K562 (cell line): ENCODE results near the gene TTC31. TPM values are rescaled to one million over a fixed set of nuclear protein-coding genes. Genes with fewer than 3 reads are reported as not detected.

Experiments
- CREBBP ChIP-seq: IDR thresholded peaks from one replicate; pipeline ENCODE4 v1.6.1; 2012; ENCODE audit warnings: low read depth, mild to moderate bottlenecking, control low read depth, inconsistent platforms, low read length
- HDAC1 ChIP-seq, 2 experiments: fragments of 450-650 bp; IDR thresholded peaks; 2 replicates each; pipeline ENCODE4 v1.6.1; 2016 to 2017; ENCODE audit warnings: inconsistent platforms in 1 of 2, mild to moderate bottlenecking in 1 of 2, moderate library complexity in 1 of 2
- MCM7 ChIP-seq, 2 experiments: fragments of 450-650 bp; IDR thresholded peaks; 2 replicates each; pipeline ENCODE4 v1.6.1; 2016 to 2018
- NCOA4 ChIP-seq: fragments of 450-650 bp; IDR thresholded peaks from 2 replicates; pipeline ENCODE4 v1.6.1; 2018; ENCODE audit warnings: mild to moderate bottlenecking; ENCODE audit not compliant: partially characterized antibody
- NR3C1 ChIP-seq: sonication (generic); formaldehyde crosslinking; IDR thresholded peaks from 2 replicates; pipeline ENCODE4 v1.8.1; 2022; ENCODE audit warnings: missing genetic modification reagents
- POLR2A ChIP-seq: fragments of 450-650 bp; conservative IDR thresholded peaks from 2 replicates; pipeline ENCODE4 v1.6.1; 2016
- POLR2G ChIP-seq: fragments of 200-400 bp; formaldehyde crosslinking; IDR thresholded peaks from 2 replicates; pipeline ENCODE4 v1.6.1; 2017; ENCODE audit warnings: low read depth, mild to moderate bottlenecking, antibody characterized with exemption, low read length, moderate library complexity
- PRPF4 ChIP-seq: fragments of 200-400 bp; formaldehyde crosslinking; IDR thresholded peaks from one replicate; pipeline ENCODE4 v1.6.1; 2017; ENCODE audit warnings: low read length, low read depth, mild to moderate bottlenecking; ENCODE audit not compliant: insufficient read depth, poor library complexity, severe bottlenecking
- RBFOX2 ChIP-seq: fragments of 200-400 bp; formaldehyde crosslinking; IDR thresholded peaks from 2 replicates; pipeline ENCODE4 v1.6.1; 2017; ENCODE audit warnings: low read depth, mild to moderate bottlenecking, low read length, moderate library complexity
- SRF ChIP-seq, 2 experiments: fragments of 250-450, 450-650 bp in 1 of 2; sonication (Bioruptor Pico) in 1 of 2; sonication (generic) in 1 of 2; formaldehyde crosslinking; IDR thresholded peaks; 2 replicates each; pipeline versions ENCODE4 v1.5.0 to v1.5.1; 2020 to 2022; ENCODE audit warnings: mild to moderate bottlenecking in 1 of 2, missing genetic modification reagents in 1 of 2
- SRSF3 ChIP-seq: fragments of 200-400 bp; formaldehyde crosslinking; IDR thresholded peaks from 2 replicates; pipeline ENCODE4 v1.6.1; 2016; ENCODE audit warnings: mild to moderate bottlenecking, low read length, moderate library complexity; ENCODE audit not compliant: insufficient read depth
- ZBTB7A ChIP-seq: IDR thresholded peaks from 2 replicates; pipeline ENCODE4 v1.6.1; 2011; ENCODE audit warnings: low read depth, mild to moderate bottlenecking, low read length, moderate library complexity, borderline replicate concordance; ENCODE audit not compliant: control insufficient read depth
- ZNF263 ChIP-seq: sonication (generic); formaldehyde crosslinking; IDR thresholded peaks from 2 replicates; pipeline ENCODE4 v1.8.0; 2022; ENCODE audit warnings: mild to moderate bottlenecking, missing genetic modification reagents, borderline replicate concordance
- ZNF778 ChIP-seq: fragments of 450-650 bp; formaldehyde crosslinking; IDR thresholded peaks from 2 replicates; pipeline ENCODE4 v1.4.0; 2020; ENCODE audit warnings: mild to moderate bottlenecking, moderate library complexity
- ZNF780A ChIP-seq: fragments of 250-450 bp; sonication (Bioruptor Pico); IDR thresholded peaks from 2 replicates; pipeline ENCODE4 v1.5.0; 2021; ENCODE audit warnings: mild to moderate bottlenecking
- polyA plus RNA-seq, 8 experiments: library from polyadenylated mRNA; depleted of rRNA in 4 of 8; stranded (reverse) in 5 of 8; unstranded in 3 of 8; fragments of >200 nt; fragmentation: Nextera tagmentation in 2 of 8; fragmentation: Illumina TruSeq in 1 of 8; extraction: Ambion mirVana in 2 of 8; extraction: Trizol in 1 of 8; gene quantifications; 2 replicates each; pipeline versions ENCODE4 v1.2.1 to v1.2.3, GENCODE V29; 2011 to 2014; ENCODE audit warnings: inconsistent platforms in 1 of 8, missing spikeins in 1 of 8
- total RNA-seq, 7 experiments: library from RNA; depleted of rRNA in 6 of 7; stranded (reverse); fragments of >200 nt in 6 of 7; fragmentation: Illumina TruSeq in 2 of 7; extraction: Trizol in 2 of 7; gene quantifications; 2 replicates each; pipeline versions ENCODE4 v1.2.1 to v1.2.3, GENCODE V29; 2011 to 2021; ENCODE audit warnings: low replicate concordance in 1 of 7
- TF ChIP-seq, protein P1 (sequence below): fragments of 450-650 bp; IDR thresholded peaks from 2 replicates; pipeline ENCODE4 v1.6.1; 2017; ENCODE audit warnings: antibody characterized with exemption
- TF ChIP-seq, protein P2 (sequence below): sonication (generic); formaldehyde crosslinking; IDR thresholded peaks from 2 replicates; pipeline ENCODE4 v1.8.1; 2023; ENCODE audit warnings: mild to moderate bottlenecking, missing genetic modification reagents
- TF ChIP-seq, protein P3 (sequence below), 3 experiments: IDR thresholded peaks in 2 of 3; conservative IDR thresholded peaks in 1 of 3; 2 replicates each; pipeline ENCODE4 v1.5.1; 2011 to 2012; ENCODE audit warnings: low read length in 3 of 3, mild to moderate bottlenecking in 3 of 3, control low read depth in 2 of 3, improper control_type of control experiment in 1 of 3, inconsistent platforms in 1 of 3, low read depth in 1 of 3, mixed read lengths in 1 of 3, moderate library complexity in 1 of 3; ENCODE audit not compliant: insufficient read depth in 2 of 3
- TF ChIP-seq, protein P4 (sequence below): fragments of 200-800 bp; sonication (Bioruptor generic); IDR thresholded peaks from 2 replicates; pipeline ENCODE4 v1.6.1; 2017; ENCODE audit warnings: missing genetic modification characterization, missing compliant biosample characterization

The TTC31 gene
- total and polyA plus RNA-seq, 9 of the 15 experiments (the other 6 are each of a cell fraction or from before 2014, with no cell fraction given), result 4.7 to 30.5 (median 15.9) TPM

DNA sequence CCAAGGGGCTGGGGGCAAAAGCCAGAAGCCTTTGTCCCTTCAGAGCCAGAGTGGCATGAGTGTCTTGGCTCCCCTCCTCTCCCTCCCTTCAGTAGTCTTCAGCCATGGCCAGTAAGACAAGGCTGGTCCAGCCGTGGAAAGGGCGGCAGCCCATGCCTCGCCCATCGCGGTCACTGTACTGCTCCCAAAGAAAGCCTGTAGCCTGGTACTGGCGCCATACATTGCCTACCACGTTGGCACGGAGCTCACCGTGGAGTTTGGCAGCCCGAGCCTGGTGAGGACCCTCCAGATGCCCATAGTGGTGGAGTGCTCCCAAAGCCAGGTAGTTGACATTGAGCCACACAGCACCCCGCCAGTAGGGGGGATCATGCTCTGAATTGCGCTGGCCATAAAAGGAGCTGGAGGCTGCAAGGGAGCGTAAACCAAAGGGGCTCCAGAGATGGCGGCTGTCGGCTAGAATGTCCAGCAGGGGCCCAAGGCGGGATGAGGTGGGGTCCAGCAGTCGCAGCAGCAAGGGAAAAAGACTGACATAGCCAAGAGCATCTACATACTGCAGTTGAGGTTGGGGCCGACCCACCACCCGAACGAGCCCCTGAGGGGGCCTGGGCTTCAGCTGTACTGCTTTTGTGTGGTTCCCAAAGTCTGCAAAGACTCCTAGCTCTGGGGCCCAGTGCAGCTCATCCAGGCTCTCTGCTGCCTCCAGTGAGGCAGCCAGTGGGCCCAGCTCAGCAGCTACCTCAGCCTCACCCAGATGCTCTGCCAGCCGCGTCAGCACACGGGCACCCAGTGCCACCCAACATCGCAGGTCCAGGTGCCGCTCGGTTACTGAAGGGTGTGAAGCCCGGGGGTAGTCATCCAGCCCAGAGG is 21.5 kb upstream of the TTC31 start (continued):
- TF ChIP-seq, protein P1, sequence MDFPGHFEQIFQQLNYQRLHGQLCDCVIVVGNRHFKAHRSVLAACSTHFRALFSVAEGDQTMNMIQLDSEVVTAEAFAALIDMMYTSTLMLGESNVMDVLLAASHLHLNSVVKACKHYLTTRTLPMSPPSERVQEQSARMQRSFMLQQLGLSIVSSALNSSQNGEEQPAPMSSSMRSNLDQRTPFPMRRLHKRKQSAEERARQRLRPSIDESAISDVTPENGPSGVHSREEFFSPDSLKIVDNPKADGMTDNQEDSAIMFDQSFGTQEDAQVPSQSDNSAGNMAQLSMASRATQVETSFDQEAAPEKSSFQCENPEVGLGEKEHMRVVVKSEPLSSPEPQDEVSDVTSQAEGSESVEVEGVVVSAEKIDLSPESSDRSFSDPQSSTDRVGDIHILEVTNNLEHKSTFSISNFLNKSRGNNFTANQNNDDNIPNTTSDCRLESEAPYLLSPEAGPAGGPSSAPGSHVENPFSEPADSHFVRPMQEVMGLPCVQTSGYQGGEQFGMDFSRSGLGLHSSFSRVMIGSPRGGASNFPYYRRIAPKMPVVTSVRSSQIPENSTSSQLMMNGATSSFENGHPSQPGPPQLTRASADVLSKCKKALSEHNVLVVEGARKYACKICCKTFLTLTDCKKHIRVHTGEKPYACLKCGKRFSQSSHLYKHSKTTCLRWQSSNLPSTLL, result no peak
- TF ChIP-seq RBFOX2 (peak; percentile 64), NCOA4 (no peak), POLR2A (0 out of 2 replicates have a peak, but pooled peaks have one; percentile 5), MCM7 (IDR thresholded peaks at IDR 0.05) (no peak), PRPF4 (no peak), HDAC1 (IDR thresholded peaks at IDR 0.05) (no peak), CREBBP (no peak), POLR2G (peak; percentile 66), ZNF263 (peak; percentile 40; the same call in 1 of the 2 replicates), ZNF778 (no peak), SRF (CRISPR knock-in tag; IDR thresholded peaks at IDR 0.05) (peak in 1 of 2 experiments; percentile 86; a peak in 2 of 4 replicates), ZNF780A (CRISPR knock-in tag) (no peak), SRSF3 (no peak), NR3C1 (CRISPR knock-in tag) (no peak), ZBTB7A (peak; percentile 70; the same call in 1 of the 2 replicates)
- TF ChIP-seq, protein P2, sequence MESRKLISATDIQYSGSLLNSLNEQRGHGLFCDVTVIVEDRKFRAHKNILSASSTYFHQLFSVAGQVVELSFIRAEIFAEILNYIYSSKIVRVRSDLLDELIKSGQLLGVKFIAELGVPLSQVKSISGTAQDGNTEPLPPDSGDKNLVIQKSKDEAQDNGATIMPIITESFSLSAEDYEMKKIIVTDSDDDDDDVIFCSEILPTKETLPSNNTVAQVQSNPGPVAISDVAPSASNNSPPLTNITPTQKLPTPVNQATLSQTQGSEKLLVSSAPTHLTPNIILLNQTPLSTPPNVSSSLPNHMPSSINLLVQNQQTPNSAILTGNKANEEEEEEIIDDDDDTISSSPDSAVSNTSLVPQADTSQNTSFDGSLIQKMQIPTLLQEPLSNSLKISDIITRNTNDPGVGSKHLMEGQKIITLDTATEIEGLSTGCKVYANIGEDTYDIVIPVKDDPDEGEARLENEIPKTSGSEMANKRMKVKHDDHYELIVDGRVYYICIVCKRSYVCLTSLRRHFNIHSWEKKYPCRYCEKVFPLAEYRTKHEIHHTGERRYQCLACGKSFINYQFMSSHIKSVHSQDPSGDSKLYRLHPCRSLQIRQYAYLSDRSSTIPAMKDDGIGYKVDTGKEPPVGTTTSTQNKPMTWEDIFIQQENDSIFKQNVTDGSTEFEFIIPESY (CRISPR knock-in tag), result peak; percentile 99
- TF ChIP-seq, protein P3, sequence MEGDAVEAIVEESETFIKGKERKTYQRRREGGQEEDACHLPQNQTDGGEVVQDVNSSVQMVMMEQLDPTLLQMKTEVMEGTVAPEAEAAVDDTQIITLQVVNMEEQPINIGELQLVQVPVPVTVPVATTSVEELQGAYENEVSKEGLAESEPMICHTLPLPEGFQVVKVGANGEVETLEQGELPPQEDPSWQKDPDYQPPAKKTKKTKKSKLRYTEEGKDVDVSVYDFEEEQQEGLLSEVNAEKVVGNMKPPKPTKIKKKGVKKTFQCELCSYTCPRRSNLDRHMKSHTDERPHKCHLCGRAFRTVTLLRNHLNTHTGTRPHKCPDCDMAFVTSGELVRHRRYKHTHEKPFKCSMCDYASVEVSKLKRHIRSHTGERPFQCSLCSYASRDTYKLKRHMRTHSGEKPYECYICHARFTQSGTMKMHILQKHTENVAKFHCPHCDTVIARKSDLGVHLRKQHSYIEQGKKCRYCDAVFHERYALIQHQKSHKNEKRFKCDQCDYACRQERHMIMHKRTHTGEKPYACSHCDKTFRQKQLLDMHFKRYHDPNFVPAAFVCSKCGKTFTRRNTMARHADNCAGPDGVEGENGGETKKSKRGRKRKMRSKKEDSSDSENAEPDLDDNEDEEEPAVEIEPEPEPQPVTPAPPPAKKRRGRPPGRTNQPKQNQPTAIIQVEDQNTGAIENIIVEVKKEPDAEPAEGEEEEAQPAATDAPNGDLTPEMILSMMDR (IDR thresholded peaks at IDR 0.05 in 2 of 3, conservative IDR thresholded peaks at IDR 0.05 in 1 of 3; ENCODE audit: insufficient read depth in 2 of 3, low read depth in 1 of 3, low read length in 3 of 3), result peak; percentile 53 to 66 (median 53)
- TF ChIP-seq, protein P4, sequence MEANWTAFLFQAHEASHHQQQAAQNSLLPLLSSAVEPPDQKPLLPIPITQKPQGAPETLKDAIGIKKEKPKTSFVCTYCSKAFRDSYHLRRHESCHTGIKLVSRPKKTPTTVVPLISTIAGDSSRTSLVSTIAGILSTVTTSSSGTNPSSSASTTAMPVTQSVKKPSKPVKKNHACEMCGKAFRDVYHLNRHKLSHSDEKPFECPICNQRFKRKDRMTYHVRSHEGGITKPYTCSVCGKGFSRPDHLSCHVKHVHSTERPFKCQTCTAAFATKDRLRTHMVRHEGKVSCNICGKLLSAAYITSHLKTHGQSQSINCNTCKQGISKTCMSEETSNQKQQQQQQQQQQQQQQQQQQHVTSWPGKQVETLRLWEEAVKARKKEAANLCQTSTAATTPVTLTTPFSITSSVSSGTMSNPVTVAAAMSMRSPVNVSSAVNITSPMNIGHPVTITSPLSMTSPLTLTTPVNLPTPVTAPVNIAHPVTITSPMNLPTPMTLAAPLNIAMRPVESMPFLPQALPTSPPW (CRISPR knock-in tag), result no peak
